Caco-2 (cell line): ENCODE results near the gene HOXB2. TPM values are rescaled to one million over a fixed set of nuclear protein-coding genes. Genes with fewer than 3 reads are reported as not detected.
A peak's percentile ranks its signal among the peaks of the same experiment; 100 is the strongest.

Experiments
- BruUV-seq: library from RNA; stranded (reverse); fragments of 400-500 nt; replicated peaks from 2 replicates; lab custom pipeline; 2021; lab: Mats Ljungman, UMichigan
- CTCF ChIA-PET: fragments of 300-600 bp; sonication (Branson Sonifier 250); formaldehyde crosslinking; loops from one replicate; lab custom pipeline; 2022; ENCODE audit warnings: antibody characterized with exemption; lab: Charles Lee
- POLR2A ChIA-PET: fragments of 300-600 bp; sonication (Branson Sonifier 250); formaldehyde crosslinking; loops from one replicate; lab custom pipeline; 2022; ENCODE audit warnings: antibody characterized with exemption; lab: Charles Lee
- DNase-seq, 2 experiments: peaks; one replicate each; pipeline versions ENCODE4 v3.0.0 to v3.0.0-alpha.2; 2020 to 2022
- H3K27me3 ChIP-seq: replicated peaks from 2 replicates; pipeline ENCODE4 v1.6.0; 2011; ENCODE audit warnings: low read length; ENCODE audit not compliant: control insufficient read depth, insufficient read depth
- H3K36me3 ChIP-seq: 2 replicates; pipeline ENCODE4 v1.5.1; 2011; ENCODE audit warnings: low read length; ENCODE audit not compliant: control insufficient read depth, insufficient read depth
- H3K4me1 ChIP-seq: fragments of 250-450 bp; sonication (Bioruptor Pico); 2 replicates; pipeline ENCODE4 v1.5.1; 2020; ENCODE audit warnings: mild to moderate bottlenecking
- H3K4me3 ChIP-seq: 2 replicates; pipeline ENCODE4 v1.5.1; 2011; ENCODE audit warnings: low read depth, mild to moderate bottlenecking, control low read depth, low read length
- H3K9me3 ChIP-seq: fragments of 250-450 bp; sonication (Bioruptor Pico); 2 replicates; pipeline ENCODE4 v1.5.1; 2020; ENCODE audit warnings: mild to moderate bottlenecking, moderate library complexity
- H3K27ac Mint-ChIP-seq: one replicate; pipeline ENCODE4 v1.8.0; 2022; ENCODE audit warnings: mixed read lengths; ENCODE audit not compliant: unreplicated experiment
- H3K27me3 Mint-ChIP-seq: one replicate; pipeline ENCODE4 v1.8.0; 2022; ENCODE audit warnings: mixed read lengths; ENCODE audit not compliant: insufficient read depth, unreplicated experiment
- H3K36me3 Mint-ChIP-seq: one replicate; pipeline ENCODE4 v1.8.0; 2022; ENCODE audit warnings: mild to moderate bottlenecking, mixed read lengths; ENCODE audit not compliant: insufficient read depth, unreplicated experiment
- H3K4me1 Mint-ChIP-seq: one replicate; pipeline ENCODE4 v1.8.0; 2022; ENCODE audit warnings: low read depth, mixed read lengths; ENCODE audit not compliant: unreplicated experiment
- H3K4me3 Mint-ChIP-seq: one replicate; pipeline ENCODE4 v1.8.0; 2022; ENCODE audit warnings: mild to moderate bottlenecking, moderate library complexity, mixed read lengths; ENCODE audit not compliant: unreplicated experiment
- H3K9me3 Mint-ChIP-seq: one replicate; pipeline ENCODE4 v1.8.0; 2022; ENCODE audit warnings: mixed read lengths; ENCODE audit not compliant: unreplicated experiment
- intact Hi-C: fragments of 100-400 bp; cut with micrococcal nuclease; formaldehyde crosslinking; loops from one replicate; pipeline ENCODE4 v1.10.0; 2022; ENCODE audit not compliant: unreplicated experiment
- total RNA-seq: library from RNA; stranded (reverse); gene quantifications from 2 replicates; pipeline ENCODE4 v1.2.3, GENCODE V29; 2022
- TF ChIP-seq, protein P1 (sequence below), 2 experiments: fragments of 200-600 bp in 1 of 2; IDR thresholded peaks; 1 replicate in 1 of 2; 2 replicates in 1 of 2; pipeline versions ENCODE4 v1.5.1 to v1.8.0; 2011 to 2022; ENCODE audit warnings: antibody characterized with exemption in 1 of 2, control low read depth in 1 of 2, inconsistent platforms in 1 of 2, low read depth in 1 of 2, low read length in 1 of 2, mild to moderate bottlenecking in 1 of 2, moderate library complexity in 1 of 2; ENCODE audit not compliant: insufficient read depth in 1 of 2, severe bottlenecking in 1 of 2, unreplicated experiment in 1 of 2

HOXB2 gene
- total RNA-seq, 1 experiment from 2014 or later = 1.1 TPM

DNA sequence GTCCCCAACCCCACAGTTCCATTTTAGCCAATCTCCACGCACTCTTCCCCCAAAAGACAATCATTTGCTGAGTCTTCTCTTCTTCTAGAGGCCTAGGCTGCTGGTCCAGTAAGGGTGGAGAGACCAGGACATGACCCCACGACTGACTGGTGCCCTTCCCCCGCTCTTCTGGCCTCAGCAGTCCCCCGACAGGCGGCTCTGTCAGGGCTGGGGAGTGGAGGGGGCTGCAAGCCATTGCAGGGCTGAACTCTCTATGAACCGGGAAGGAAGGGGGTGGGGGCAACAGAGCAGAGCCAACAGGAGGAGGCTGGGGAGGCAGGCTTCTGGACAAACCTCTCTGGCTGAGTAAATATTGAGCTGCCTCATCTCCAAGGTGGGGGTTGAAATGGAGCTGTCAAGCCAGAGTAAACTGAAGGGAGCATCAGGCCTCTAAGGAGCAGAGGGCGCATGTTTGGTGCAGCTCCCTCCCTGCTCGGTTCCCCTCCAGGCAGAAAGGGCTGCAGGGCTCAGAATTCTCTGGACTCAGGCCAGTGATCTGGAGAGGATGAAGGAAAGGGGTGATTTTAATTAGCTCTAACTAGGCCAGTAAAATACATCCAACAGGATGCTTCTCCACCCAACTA, 22.8 kb downstream of the HOXB2 start:
- intact Hi-C loops = loop anchor here (2.0 kb wide), 1 partner anchor 21 kb away; no protein-coding TSS in a partner anchor
- H3K27me3 ChIP-seq = no peaks in the 10 kb centered on the region
- no peaks in the 10 kb centered on the region for H3K36me3 ChIP-seq
- Mint-ChIP-seq H3K27ac (no peak overlapping the region), H3K4me1 (peaks cover 26% of the 10 kb centered on the region), H3K27me3 (peaks cover 4% of the 10 kb centered on the region), H3K36me3 (no peaks in the 10 kb centered on the region), H3K9me3 (no peaks in the 10 kb centered on the region), H3K4me3 (peak overlapping the region; percentile 8)
- POLR2A ChIA-PET = no interaction called here
- no peaks in the 10 kb centered on the region for H3K9me3 ChIP-seq
- peak; percentile 76 to 91 for DNase-seq
- H3K4me3 ChIP-seq = no peak overlapping the region
- BruUV-seq = no TSS peak
- H3K4me1 ChIP-seq = peaks cover 35% of the 10 kb centered on the region
- TF ChIP-seq, protein P1, sequence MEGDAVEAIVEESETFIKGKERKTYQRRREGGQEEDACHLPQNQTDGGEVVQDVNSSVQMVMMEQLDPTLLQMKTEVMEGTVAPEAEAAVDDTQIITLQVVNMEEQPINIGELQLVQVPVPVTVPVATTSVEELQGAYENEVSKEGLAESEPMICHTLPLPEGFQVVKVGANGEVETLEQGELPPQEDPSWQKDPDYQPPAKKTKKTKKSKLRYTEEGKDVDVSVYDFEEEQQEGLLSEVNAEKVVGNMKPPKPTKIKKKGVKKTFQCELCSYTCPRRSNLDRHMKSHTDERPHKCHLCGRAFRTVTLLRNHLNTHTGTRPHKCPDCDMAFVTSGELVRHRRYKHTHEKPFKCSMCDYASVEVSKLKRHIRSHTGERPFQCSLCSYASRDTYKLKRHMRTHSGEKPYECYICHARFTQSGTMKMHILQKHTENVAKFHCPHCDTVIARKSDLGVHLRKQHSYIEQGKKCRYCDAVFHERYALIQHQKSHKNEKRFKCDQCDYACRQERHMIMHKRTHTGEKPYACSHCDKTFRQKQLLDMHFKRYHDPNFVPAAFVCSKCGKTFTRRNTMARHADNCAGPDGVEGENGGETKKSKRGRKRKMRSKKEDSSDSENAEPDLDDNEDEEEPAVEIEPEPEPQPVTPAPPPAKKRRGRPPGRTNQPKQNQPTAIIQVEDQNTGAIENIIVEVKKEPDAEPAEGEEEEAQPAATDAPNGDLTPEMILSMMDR (IDR thresholded peaks at IDR 0.05; ENCODE audit: insufficient read depth in 1 of 2, low read depth in 1 of 2, low read length in 1 of 2, severe bottlenecking in 1 of 2, unreplicated experiment in 1 of 2) = no peak
- CTCF ChIA-PET = interaction anchor here (0.7 to 1.4 kb wide), 9 partner anchors 9 to 497 kb away, joined by 3 to 7 read pairs (median 3); no protein-coding TSS in a partner anchor

DNA sequence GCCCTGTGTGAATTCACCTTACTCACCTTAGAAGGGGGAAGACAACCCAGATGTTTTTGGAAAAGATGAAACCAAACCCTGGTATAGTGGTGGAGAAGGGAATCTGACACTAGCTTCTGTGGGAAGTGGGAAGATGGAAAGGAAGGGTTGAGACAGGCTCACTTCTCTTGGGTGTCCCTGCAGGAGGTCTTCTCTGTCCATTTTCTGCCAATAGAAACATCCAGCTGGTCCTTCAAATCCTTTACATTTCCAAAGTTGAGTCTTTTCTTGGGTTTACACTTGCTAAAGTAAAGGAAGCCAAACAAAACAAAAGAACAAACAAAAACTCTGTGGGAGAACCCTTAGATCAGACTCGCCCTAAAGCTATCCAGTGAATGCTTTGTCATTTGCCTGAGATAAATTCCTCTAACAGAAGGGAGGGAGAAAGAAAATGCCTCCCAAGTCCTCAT, 24.3 kb downstream of the HOXB2 start:
- ChIA-PET CTCF (no interaction called here), POLR2A (no interaction called here)
- no peaks in the 10 kb centered on the region for H3K36me3 ChIP-seq
- Mint-ChIP-seq H3K9me3 (no peaks in the 10 kb centered on the region), H3K4me1 (peaks cover 34% of the 10 kb centered on the region), H3K27me3 (peaks cover 4% of the 10 kb centered on the region), H3K27ac (no peak overlapping the region), H3K4me3 (no peak overlapping the region), H3K36me3 (no peaks in the 10 kb centered on the region)
- no peak for DNase-seq
- no peaks in the 10 kb centered on the region for H3K27me3 ChIP-seq
- intact Hi-C loops = no loop called here
- BruUV-seq = no TSS peak
- peaks cover 47% of the 10 kb centered on the region for H3K4me1 ChIP-seq
- H3K9me3 ChIP-seq = no peaks in the 10 kb centered on the region
- no peak overlapping the region for H3K4me3 ChIP-seq
- TF ChIP-seq, protein P1 (IDR thresholded peaks at IDR 0.05; ENCODE audit: insufficient read depth in 1 of 2, low read depth in 1 of 2, low read length in 1 of 2, severe bottlenecking in 1 of 2, unreplicated experiment in 1 of 2) = no peak

DNA sequence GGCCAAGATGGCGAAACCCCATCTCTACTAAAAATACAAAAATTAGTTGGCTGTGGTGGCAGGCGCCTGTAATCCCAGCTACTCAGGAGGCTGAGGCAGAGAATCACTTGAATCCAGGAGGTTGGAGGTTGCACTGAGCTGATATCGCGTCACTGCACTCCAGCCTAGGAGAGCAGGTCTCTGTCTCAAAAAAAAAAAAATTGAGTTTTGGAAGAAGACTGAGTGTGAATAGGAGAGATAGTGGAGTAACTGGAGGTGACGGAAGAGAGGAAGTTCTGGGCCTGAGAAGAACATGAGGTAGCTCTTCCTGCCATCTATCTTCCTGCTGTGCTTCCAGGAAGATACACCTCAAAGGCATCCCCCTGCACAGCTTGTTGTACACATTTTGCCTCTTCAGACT, 25.5 kb downstream of the HOXB2 start:
- Mint-ChIP-seq H3K27ac (no peak overlapping the region), H3K4me1 (peaks cover 42% of the 10 kb centered on the region), H3K36me3 (no peaks in the 10 kb centered on the region), H3K9me3 (no peaks in the 10 kb centered on the region), H3K27me3 (peaks cover 11% of the 10 kb centered on the region), H3K4me3 (no peak overlapping the region)
- no peak overlapping the region for H3K4me3 ChIP-seq
- TF ChIP-seq, protein P1 (IDR thresholded peaks at IDR 0.05; ENCODE audit: insufficient read depth in 1 of 2, low read depth in 1 of 2, low read length in 1 of 2, severe bottlenecking in 1 of 2, unreplicated experiment in 1 of 2) = no peak
- intact Hi-C loops = no loop called here
- POLR2A ChIA-PET = no interaction called here
- peaks cover 57% of the 10 kb centered on the region for H3K4me1 ChIP-seq
- no peaks in the 10 kb centered on the region for H3K9me3 ChIP-seq
- H3K27me3 ChIP-seq = no peaks in the 10 kb centered on the region
- DNase-seq = no peak
- CTCF ChIA-PET = no interaction called here
- BruUV-seq = no TSS peak
- H3K36me3 ChIP-seq = no peaks in the 10 kb centered on the region
